HG03066 (cell line): ENCODE results near the gene EFR3B.
A peak's percentile ranks its signal among the peaks of the same experiment; 100 is the strongest.

Experiments
- ATAC-seq: cut with Tn5 transposase; IDR thresholded peaks from one replicate; pipeline ENCODE4 v1.9.1; 2021; ENCODE audit warnings: low read depth; ENCODE audit not compliant: unreplicated experiment

The EFR3B gene

GRCh38 chr2:25034081-25034480 is 7.8 kb upstream of the EFR3B start:
- no peak for ATAC-seq

- no peak for ATAC-seq
Observed at GRCh38 chr2:25035537-25036220, 6.2 kb upstream of the EFR3B start.

GRCh38 chr2:25036221-25036559 is 5.7 kb upstream of the EFR3B start:
- ATAC-seq: no peak

DNA sequence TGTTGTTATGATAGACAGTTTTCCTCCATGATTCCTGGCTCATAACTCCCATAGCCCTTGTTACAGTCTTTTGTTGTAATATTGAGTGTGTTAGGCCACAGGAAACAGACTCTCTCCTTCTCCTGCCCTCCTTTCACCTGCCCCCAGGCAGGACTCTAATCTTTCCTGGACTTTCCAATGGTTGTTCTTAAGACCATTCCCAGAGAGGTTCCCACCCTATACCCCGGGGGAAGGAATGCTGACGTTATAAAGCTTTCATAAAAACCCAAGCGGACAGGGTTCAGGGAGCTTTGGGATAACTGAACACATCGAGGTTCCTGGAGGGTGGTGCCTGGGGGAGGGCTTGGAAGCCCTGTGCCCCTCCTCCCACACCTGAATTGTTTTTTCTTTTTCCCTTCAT is 2.8 kb upstream of the EFR3B start:
- ATAC-seq: no peak

GRCh38 chr2:25041307-25041927 is 459 bp upstream of the EFR3B start:
- peak; percentile 2 for ATAC-seq

GRCh38 chr2:25042321-25043240 is 705 bp downstream of the EFR3B start:
- ATAC-seq: no peak

- no peak for ATAC-seq
Observed at GRCh38 chr2:25043241-25043867, 1.5 kb downstream of the EFR3B start.

GRCh38 chr2:25044011-25044410 is 2.1 kb downstream of the EFR3B start:
- ATAC-seq: no peak

DNA sequence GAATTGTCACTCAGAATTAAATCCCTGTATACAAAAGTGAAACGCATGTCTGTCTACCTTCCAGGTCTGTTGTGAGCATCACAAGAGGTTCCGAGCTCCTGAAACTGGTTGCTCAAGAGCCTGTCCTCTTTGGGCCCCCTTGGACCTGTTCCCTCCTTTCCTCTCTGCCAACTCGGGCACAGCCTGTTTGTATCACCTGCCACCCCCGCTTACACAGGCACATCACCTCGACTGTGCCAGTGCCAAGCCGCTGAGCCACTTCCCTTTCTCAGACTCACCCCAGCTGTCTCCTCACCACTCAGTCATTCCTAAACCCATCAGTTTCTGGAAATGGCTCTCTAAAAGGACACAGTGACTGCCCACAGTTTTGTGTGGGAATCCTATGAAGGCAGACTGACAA is 3.1 kb downstream of the EFR3B start:
- no peak for ATAC-seq

DNA sequence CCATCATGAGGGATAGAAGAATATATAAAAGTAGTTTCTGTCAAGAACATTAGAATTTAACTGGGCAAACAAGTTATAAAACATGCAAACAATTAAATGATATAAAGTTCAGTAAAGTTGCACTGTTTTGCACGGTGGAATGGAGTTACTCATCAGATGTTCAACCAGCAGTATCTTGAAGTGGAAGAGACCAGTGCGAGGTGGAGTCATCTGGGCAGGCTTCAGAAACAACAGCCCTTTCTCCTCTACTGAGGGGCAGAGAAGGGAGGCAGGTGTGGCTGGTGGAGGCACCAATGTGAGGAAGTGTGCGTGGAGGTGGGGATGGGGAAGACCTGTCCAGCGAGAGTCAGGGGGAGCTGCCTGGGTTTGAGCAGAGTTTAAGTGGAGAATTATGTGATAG is 7.5 kb downstream of the EFR3B start:
- ATAC-seq: no peak

- ATAC-seq: no peak
Observed at GRCh38 chr2:25050128-25050527, 8.3 kb downstream of the EFR3B start.

GRCh38 chr2:25053041-25053440 is 11.2 kb downstream of the EFR3B start:
- ATAC-seq: no peak

DNA sequence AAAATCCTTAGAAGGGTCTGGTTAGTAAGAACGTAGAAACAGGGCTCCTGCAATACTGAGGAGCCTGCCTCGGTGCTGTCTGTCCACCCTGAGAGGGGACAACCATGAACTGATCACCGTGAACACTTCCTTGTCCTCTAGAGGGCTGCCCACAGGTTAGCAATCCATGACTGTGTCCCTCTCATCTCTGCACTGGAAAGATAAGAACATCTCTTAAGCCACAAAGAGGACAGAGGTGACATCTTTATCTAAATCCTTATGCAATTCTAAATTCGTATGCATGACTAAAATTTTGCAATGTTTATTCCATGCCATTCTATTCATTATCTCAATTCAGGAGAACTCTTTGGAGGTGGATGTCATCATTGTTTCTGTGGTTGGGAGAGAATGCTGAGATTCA is 12.8 kb downstream of the EFR3B start:
- no peak for ATAC-seq

DNA sequence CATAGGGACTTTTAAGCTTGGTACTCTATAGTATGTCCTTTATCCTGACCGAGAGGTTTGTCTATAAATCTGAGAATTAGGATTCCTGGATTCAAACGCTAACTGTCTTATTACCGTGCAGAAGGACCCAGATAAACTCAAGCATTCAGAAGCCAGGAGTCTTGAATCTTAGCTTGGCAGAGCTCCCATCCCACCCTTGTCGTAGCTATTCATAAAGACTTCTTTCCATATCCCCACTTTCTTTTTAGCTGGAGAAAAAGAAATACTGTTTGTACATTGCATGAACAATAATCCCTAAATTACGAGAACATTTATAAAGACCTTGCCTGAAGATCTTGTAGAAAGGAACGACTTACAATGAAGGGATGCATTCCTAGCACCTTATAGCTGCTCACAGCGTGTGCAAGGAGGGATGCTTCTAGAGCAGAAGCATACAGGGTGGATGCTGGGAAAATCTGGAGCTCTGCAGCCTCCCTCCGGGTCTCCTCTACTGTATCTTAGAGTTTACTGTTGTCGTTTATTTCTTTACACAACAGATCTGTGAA is 13.6 kb downstream of the EFR3B start:
- no peak for ATAC-seq

DNA sequence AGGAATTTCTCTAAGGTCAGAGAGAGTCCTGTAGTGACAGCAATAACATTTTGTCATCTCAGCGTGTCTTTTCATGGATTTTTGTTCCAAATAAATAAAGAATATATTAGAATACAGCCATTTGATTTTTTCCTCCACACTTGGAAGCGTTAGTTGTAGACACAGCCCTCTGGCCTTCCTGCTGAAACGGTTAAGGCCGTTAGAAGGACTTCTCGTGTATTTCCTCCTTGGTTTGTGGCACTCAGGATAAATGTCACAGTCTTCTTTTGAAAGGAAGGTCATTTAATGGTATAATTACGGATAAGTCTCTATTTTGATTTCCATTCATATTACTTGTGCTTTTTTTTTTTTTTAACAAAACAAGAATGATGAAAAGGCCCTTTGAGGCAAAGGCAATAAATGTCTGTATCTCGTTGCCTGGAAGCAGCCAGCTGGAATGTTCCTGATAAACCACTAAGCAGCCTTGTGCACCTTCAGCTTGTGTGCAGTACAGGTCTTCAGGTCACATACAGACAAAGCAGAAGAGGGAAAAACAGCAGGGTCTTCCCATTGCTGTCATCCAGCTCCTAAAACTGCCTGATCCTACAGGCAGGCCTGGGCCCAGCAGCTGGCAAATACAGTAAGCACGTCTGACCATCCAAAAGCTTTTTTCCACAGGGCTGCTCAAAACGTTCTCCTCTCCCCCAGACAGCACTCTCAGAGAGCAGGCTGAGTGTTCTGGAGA is 14.4 kb downstream of the EFR3B start:
- ATAC-seq: no peak

DNA sequence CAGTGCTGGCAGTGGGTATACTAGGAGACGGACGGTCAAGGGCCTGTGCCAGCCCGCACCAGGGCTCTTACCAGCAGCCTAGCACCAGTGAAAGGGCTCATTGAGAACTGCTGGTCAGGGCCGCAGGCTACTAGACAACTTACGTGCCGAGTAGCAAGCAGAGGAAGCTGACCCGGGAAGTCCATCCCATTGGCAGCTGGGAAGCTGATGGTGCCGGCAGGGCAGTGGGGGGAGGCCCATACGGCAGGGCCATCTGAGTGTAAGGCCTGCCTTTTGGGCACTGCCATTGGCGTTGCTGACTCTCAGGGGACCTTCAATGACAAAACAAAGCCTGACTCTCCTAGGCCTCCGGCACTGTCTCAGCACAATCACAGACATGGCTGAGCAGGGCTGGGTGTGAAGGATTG is 20.6 kb downstream of the EFR3B start:
- ATAC-seq: no peak

- no peak for ATAC-seq
Observed at GRCh38 chr2:25063876-25064660, 22.2 kb downstream of the EFR3B start.

DNA sequence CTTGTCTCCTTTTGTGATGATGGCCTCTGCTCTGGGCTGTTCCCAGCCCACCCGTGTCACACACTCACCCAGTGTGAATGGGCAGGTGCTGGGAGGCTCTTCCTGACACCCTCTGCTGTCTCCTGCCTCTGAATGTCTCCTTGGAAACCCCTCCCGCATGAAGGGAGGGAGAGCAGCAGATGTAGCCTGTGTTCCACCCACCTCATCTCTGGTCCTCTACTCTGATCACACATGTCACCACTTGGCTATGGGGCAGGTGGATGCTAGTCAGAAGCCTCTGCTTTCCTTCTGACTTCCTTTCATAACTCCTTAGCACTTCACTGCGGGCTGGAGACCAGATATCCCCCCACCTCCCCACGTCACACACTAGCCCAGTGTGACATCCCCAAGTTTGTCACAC is 23.9 kb downstream of the EFR3B start:
- ATAC-seq: no peak

DNA sequence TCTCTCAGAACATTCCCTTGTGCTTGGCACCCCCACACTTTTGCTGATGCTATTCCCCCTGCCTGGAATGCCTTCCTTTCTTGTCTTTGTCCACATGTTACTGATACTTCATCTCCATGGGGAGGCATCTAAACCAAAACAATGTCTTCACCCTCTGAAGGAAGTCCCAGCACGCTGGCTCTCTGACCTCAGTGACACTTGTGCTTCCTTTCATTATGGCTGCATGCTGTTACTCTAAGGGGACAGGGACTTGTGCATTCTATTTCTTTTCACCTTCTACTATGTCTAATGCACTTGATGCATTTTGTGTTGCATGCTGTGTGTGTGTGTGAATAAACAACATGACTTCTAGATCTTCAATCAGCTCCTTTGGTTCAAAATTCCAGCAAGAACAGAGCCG is 24.6 kb downstream of the EFR3B start:
- ATAC-seq: no peak
